Upper lobe of left lung (tissue), 4 donors: Measurements from ENCODE around the gene TENM3.

ENCODE experiments used
- CTCF ChIP-seq, 6 experiments: fragments of 450-650 bp in 4 of 6; fragments of 200-600 bp in 2 of 6; sonication (generic) in 2 of 6; IDR thresholded peaks; one replicate each; pipeline ENCODE4 v1.5.1; 2016 to 2019; ENCODE audit warnings: antibody characterized with exemption in 6 of 6
- POLR2A ChIP-seq, 4 donors: fragments of 450-650 bp; IDR thresholded peaks; one replicate each; pipeline ENCODE4 v1.5.1; 2016 to 2017; ENCODE audit warnings: antibody characterized with exemption in 4 of 4, mild to moderate bottlenecking in 2 of 4
- POLR2AphosphoS5 ChIP-seq, 2 donors: sonication (generic); formaldehyde crosslinking; IDR thresholded peaks; one replicate each; pipeline ENCODE4 v1.5.1; 2017; ENCODE audit warnings: antibody characterized with exemption in 2 of 2

- TF ChIP-seq CTCF (IDR thresholded peaks at IDR 0.05) (no peak), POLR2A (IDR thresholded peaks at IDR 0.05) (no peak), POLR2AphosphoS5 (IDR thresholded peaks at IDR 0.05) (no peak)
Measured at GRCh38 chr4:182749667-182750167, 506.5 kb downstream of the TENM3 start.
